HepG2 (cell line): Measurements from ENCODE around the gene RBM26. TPM values are rescaled to one million over a fixed set of nuclear protein-coding genes. Genes with fewer than 3 reads are reported as not detected.

Experiments
- ATAC-seq: fragments of 200-7000 bp; cut with Tn5 transposase; 3 replicates; pipeline ENCODE4 v1.9.1; 2020; ENCODE audit warnings: mild to moderate bottlenecking, moderate library complexity
- BruUV-seq: library from RNA; stranded (reverse); fragments of 400-500 nt; replicated peaks from 2 replicates; lab custom pipeline; 2021; lab: Mats Ljungman, UMichigan
- CTCF ChIA-PET: fragments of 300-600 bp; formaldehyde crosslinking; extraction: SDS; loops from one replicate; lab custom pipeline; 2021; ENCODE audit warnings: low total read pairs, inconsistent platforms, low intra/inter-chr PET ratio; lab: Yijun Ruan, JAX
- POLR2A ChIA-PET: fragments of 350-600 bp; sonication (Branson Sonifier 250); formaldehyde crosslinking; loops from one replicate; lab custom pipeline; 2020; ENCODE audit warnings: antibody characterized with exemption, inconsistent platforms; lab: Yijun Ruan, JAX
- DNase-seq: peaks from one replicate; pipeline ENCODE4 v3.0.0-alpha.2; 2015; ENCODE audit warnings: low spot score
- FAIRE-seq: peaks from 3 replicates; lab custom pipeline; 2011; peaks lifted over from hg19 to GRCh38; lab: Jason Lieb, UNC
- H2AFZ ChIP-seq: one replicate; pipeline ENCODE4 v1.6.1; 2011; ENCODE audit warnings: low read length, inconsistent platforms
- H3K27ac ChIP-seq: fragments of 300-600 bp; 3 replicates; pipeline ENCODE4 v1.8.0; 2011; ENCODE audit warnings: mixed run types, mild to moderate bottlenecking, mixed read lengths, low read length, inconsistent platforms; ENCODE audit not compliant: insufficient read depth; ENCODE audit errors: extremely low read length
- H3K27me3 ChIP-seq, 2 experiments: fragments of 200-600 bp in 1 of 2; 2 replicates in 1 of 2; 3 replicates in 1 of 2; pipeline versions ENCODE4 v1.6.0 to v1.8.0; 2011; ENCODE audit warnings: low read length in 2 of 2, mild to moderate bottlenecking in 2 of 2, moderate library complexity in 2 of 2, inconsistent platforms in 1 of 2; ENCODE audit not compliant: insufficient read depth in 2 of 2, control insufficient read depth in 1 of 2
- H3K36me3 ChIP-seq, 2 experiments: fragments of 200-600 bp in 1 of 2; replicated peaks in 1 of 2; 2 replicates in 1 of 2; 3 replicates in 1 of 2; pipeline versions ENCODE4 v1.5.1 to v1.8.0; 2011; ENCODE audit warnings: low read length in 2 of 2, inconsistent platforms in 1 of 2; ENCODE audit not compliant: insufficient read depth in 2 of 2, control insufficient read depth in 1 of 2
- H3K4me1 ChIP-seq: 2 replicates; pipeline ENCODE4 v1.5.1; 2012; ENCODE audit warnings: low read length, inconsistent platforms; ENCODE audit not compliant: insufficient read depth
- H3K4me2 ChIP-seq: 2 replicates; pipeline ENCODE4 v1.6.0; 2011; ENCODE audit warnings: low read depth, low read length, inconsistent platforms
- H3K4me3 ChIP-seq, 3 experiments: fragments of 200-600 bp in 1 of 3; sonication (generic), shearing (Covaris generic) in 1 of 3; replicated peaks in 1 of 3; 2 replicates each; pipeline ENCODE4 v1.5.1; 2011 to 2016; ENCODE audit warnings: low read length in 3 of 3, inconsistent platforms in 2 of 3, low read depth in 2 of 3, mild to moderate bottlenecking in 2 of 3, control low read depth in 1 of 3, mixed read lengths in 1 of 3; ENCODE audit not compliant: insufficient read depth in 1 of 3
- H3K79me2 ChIP-seq: one replicate; pipeline ENCODE4 v1.6.1; 2011; ENCODE audit warnings: low read length, inconsistent platforms; ENCODE audit not compliant: insufficient read depth
- H3K9ac ChIP-seq: 2 replicates; pipeline ENCODE4 v1.6.0; 2011; ENCODE audit warnings: mild to moderate bottlenecking, low read depth, low read length, inconsistent platforms; ENCODE audit not compliant: insufficient read depth
- H3K9me3 ChIP-seq: 2 replicates; pipeline ENCODE4 v1.5.1; 2012; ENCODE audit warnings: mild to moderate bottlenecking, low read length
- H4K20me1 ChIP-seq: 2 replicates; pipeline ENCODE4 v1.6.0; 2011; ENCODE audit warnings: inconsistent platforms, mild to moderate bottlenecking, low read length, moderate library complexity; ENCODE audit not compliant: insufficient read depth
- AKAP8 ChIP-seq: sonication (generic); formaldehyde crosslinking; IDR thresholded peaks from 2 replicates; pipeline ENCODE4 v1.5.1; 2020; ENCODE audit warnings: mild to moderate bottlenecking, missing genetic modification reagents
- MEIS2 ChIP-seq: sonication (generic); formaldehyde crosslinking; IDR thresholded peaks from 2 replicates; pipeline ENCODE4 v1.9.0; 2021; ENCODE audit warnings: mild to moderate bottlenecking, missing genetic modification reagents
- NONO ChIP-seq, 2 experiments: fragments of 450-650 bp in 1 of 2; sonication (generic) in 1 of 2; formaldehyde crosslinking in 1 of 2; IDR thresholded peaks in 1 of 2; conservative IDR thresholded peaks in 1 of 2; 2 replicates each; pipeline versions ENCODE4 v1.6.1 to v1.8.0; 2017 to 2022; ENCODE audit warnings: mild to moderate bottlenecking in 1 of 2, missing genetic modification reagents in 1 of 2, moderate library complexity in 1 of 2
- SMAD9 ChIP-seq: sonication (generic); formaldehyde crosslinking; IDR thresholded peaks from 2 replicates; pipeline ENCODE4 v1.5.1; 2020; ENCODE audit warnings: mild to moderate bottlenecking, missing genetic modification reagents
- WGBS: methylation state at CpG from one replicate; pipeline ENCODE4 v1.1.6; 2017; ENCODE audit warnings: low lambda C conversion rate; 5-methylcytosine and 5-hydroxymethylcytosine counted together
- in situ Hi-C: cut with HindIII; loops from 2 replicates; pipeline ENCODE4 v1.10.0; 2017; ENCODE audit warnings: low pct_unique_long_range_greater_than_20kb; ENCODE audit not compliant: extremely low pct_ligation_motif_present
- intact Hi-C: fragments of 100-400 bp; cut with micrococcal nuclease; formaldehyde crosslinking; loops from one replicate; pipeline ENCODE4 v1.10.0; 2022; ENCODE audit not compliant: unreplicated experiment
- polyA plus RNA-seq, 8 experiments: library from polyadenylated mRNA; depleted of rRNA in 3 of 8; stranded (reverse) in 7 of 8; unstranded in 1 of 8; fragments of >200 nt; fragmentation: Illumina TruSeq in 4 of 8; extraction: Trizol in 4 of 8; gene quantifications; 2 replicates each; pipeline versions ENCODE4 v1.2.1 to v1.2.3, GENCODE V29; 2011 to 2016; ENCODE audit warnings: low read depth in 4 of 8, missing spikeins in 1 of 8, mixed read lengths in 1 of 8; ENCODE audit not compliant: insufficient read depth in 1 of 8
- total RNA-seq, 5 experiments: library from RNA; depleted of rRNA; stranded (reverse); fragments of >200 nt; fragmentation: Illumina TruSeq; extraction: Trizol; gene quantifications; 2 replicates each; pipeline ENCODE4 v1.2.3, GENCODE V29; 2016; ENCODE audit warnings: low read depth in 1 of 5
- TF ChIP-seq, protein P1 (sequence below): sonication (generic); formaldehyde crosslinking; IDR thresholded peaks from 2 replicates; pipeline ENCODE4 v1.5.0; 2020; ENCODE audit warnings: missing genetic modification reagents
- TF ChIP-seq, protein P2 (sequence below): sonication (generic); formaldehyde crosslinking; IDR thresholded peaks from 2 replicates; pipeline ENCODE4 v1.5.1; 2020; ENCODE audit warnings: mild to moderate bottlenecking, missing genetic modification reagents, borderline replicate concordance

The RBM26 gene
- total and polyA plus RNA-seq, 2 of the 13 experiments (the other 11 are each of a cell fraction or from before 2014, with no cell fraction given) = 19.4 to 34.4 TPM

DNA sequence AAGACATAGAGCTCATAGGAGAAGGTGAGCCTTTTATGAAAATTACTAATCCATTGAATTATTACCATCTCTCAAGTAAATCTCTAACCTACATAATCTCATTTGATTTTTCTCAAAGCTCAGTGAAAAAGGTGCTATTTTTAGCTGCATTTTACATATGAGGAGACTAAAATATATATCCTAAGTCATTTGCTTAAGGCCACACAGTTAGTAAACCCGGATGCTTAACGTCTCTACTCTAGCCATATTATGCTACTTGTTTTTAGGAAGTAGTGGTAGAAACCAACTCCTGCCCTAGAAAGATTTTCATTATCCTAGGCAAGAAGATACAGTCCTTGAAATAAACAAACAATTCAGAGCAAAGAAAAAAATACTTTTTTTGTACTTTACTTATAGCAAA lies 108.9 kb downstream of the RBM26 start:
- Histone ChIP-seq H3K4me1 (no peaks in the 10 kb centered on the region), H3K79me2 (no peaks in the 10 kb centered on the region), H3K27me3 (no peaks in the 10 kb centered on the region), H2AFZ (no peak overlapping the region), H3K4me2 (no peak overlapping the region), H3K9ac (no peak overlapping the region), H3K27ac (no peak overlapping the region), H3K4me3 (no peak overlapping the region), H4K20me1 (no peaks in the 10 kb centered on the region), H3K9me3 (no peaks in the 10 kb centered on the region), H3K36me3 (no peaks in the 10 kb centered on the region)
- intact Hi-C loops = no loop called here
- CTCF ChIA-PET = no interaction called here
- no peak for ATAC-seq
- no peak for DNase-seq
- in situ Hi-C loops = no loop called here
- no TSS peak for BruUV-seq
- no peak for FAIRE-seq
- POLR2A ChIA-PET = no interaction called here
- TF ChIP-seq NONO (IDR thresholded peaks at IDR 0.05) (no peak), NONO (CRISPR knock-in tag; conservative IDR thresholded peaks at IDR 0.05) (no peak), SMAD9 (CRISPR knock-in tag) (no peak), MEIS2 (CRISPR knock-in tag) (no peak), AKAP8 (no peak)
- TF ChIP-seq, protein P1, sequence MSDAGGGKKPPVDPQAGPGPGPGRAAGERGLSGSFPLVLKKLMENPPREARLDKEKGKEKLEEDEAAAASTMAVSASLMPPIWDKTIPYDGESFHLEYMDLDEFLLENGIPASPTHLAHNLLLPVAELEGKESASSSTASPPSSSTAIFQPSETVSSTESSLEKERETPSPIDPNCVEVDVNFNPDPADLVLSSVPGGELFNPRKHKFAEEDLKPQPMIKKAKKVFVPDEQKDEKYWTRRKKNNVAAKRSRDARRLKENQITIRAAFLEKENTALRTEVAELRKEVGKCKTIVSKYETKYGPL = no peak
- TF ChIP-seq, protein P2, sequence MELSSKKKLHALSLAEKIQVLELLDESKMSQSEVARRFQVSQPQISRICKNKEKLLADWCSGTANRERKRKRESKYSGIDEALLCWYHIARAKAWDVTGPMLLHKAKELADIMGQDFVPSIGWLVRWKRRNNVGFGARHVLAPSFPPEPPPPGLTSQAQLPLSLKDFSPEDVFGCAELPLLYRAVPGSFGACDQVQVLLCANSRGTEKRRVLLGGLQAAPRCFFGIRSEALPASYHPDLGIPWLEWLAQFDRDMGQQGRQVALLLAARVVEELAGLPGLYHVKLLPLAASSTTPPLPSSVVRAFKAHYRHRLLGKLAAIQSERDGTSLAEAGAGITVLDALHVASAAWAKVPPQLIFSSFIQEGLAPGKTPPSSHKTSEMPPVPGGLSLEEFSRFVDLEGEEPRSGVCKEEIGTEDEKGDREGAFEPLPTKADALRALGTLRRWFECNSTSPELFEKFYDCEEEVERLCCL = no peak
- 16% methylated on average over 2 of the region's 2 CpGs for WGBS
